GM19240 (cell line): Measurements from ENCODE around the gene FBXL17.
"Not testable (repeated sequence)": the region's sequence is repeated elsewhere in the genome, so short reads cannot be mapped to it uniquely, and the experiment has no call there.

Experiments
- DNase-seq: peaks from one replicate; pipeline ENCODE4 v3.0.0; 2011; ENCODE audit warnings: low spot score; ENCODE audit not compliant: insufficient read length

FBXL17 gene

DNA sequence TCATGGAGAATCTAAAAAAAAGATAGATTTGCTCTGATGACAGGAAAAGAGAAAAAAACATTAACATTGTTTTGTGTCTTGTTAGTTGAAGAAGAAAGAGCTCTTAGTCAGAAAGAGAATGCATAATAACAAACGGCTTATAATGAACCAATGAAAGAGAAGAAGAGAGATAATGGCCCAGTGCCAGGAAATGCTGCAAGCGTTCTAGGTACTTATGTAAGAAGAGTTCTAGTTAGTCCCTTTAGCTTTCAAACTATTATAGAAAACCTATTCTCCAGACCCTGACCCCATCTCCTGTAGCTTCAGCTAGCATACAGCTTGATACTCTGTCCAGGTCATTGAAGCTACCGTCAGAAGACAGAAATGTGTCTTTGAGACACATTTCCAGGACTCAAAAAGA, 70.2 kb downstream of the FBXL17 start:
- DNase-seq: no peak

DNA sequence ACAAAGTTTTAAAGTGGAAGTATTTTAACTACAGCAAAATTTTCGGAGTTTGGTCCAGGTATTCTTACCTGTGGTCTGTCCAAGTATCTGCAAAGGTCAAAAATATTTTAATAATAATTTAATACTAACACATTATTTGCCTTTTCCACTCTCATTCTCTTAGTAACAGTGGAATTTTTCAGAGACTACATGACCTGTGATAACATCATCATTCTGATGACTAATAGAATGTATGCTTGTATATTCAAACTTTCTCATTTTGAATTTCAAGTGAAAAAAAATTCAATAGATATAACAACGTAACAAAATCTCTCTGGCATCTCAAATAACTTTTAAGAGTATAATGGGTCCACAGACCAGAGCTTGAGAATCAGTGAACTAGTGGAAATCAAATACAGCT, 78.3 kb downstream of the FBXL17 start:
- no peak for DNase-seq

DNA sequence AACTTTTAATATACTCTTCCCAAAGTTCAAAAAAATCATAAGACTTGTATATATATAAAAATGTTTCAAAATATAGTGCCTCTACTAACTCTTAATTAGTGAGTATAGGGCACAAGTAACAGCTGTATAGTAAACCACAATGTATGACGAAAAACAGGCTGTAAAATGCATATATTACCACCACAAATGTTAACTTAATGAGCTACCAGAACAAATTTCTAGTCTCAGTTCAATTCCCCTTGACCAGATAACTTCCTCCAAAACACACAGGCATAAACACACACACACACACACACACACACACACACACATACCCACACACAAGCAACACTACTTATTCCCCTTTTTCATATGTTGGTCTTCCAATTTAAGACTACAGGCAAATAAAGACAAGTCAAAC, 78.8 kb downstream of the FBXL17 start:
- no peak for DNase-seq

DNA sequence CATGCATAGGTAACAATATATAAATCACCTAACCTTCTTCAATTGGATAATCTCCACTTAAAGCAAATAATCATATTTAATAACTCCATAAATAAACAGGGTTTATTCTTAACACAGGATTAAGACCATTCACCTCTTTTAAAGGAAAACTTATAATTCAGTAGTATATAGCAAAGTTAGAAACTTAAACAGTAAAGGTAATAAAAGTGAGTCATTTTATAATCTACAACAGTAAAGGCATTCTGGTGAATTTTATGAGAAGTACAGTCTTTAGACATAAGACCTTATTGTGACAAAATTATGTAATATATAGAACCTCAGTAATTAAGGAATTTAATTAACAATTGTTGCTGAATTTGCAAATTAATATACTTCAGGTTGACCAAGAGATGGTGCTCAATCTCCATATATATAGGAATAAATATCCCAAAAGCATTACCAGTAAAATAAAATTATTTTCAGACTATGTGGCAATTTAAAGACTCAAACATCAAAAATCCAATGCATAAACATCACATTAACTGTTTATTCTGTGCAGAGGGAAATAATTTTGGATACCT, 84.8 kb downstream of the FBXL17 start:
- no peak for DNase-seq

DNA sequence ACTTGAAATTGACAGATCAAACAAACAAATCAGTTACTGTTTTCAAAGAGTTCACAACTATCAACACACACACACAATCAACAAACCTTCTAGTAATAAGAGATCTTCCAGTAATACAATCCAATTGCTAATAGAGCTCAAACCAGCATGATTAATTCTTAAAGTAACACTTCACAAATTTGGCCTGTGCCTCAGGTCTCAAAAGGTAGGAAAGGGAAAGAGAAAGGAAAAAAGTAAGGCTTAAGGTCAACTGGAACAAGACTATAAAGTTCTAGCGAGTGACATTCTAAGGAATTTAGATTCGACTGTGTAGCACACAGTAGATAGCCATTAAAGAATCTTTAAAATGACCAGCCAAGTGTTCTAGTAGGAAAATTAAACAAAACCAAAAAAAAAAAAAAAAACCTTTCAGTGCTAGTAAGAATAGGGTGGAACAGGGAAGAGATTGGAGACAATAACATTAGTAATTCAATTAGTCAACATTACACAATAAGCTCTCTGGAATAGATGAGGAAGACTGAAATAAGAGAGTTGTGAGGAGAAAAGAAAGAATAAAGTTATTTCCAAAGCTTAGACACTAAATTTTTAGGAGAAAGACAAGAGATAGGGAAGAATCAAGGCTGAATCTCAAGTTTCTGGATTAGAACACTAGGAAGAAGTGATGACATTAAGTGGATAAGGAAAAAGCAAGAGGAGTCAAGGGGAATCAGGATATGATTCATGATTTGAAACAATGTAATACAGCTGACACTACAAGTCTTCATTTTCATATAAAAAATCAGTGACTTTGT, 86.1 kb downstream of the FBXL17 start:
- no peak for DNase-seq

DNA sequence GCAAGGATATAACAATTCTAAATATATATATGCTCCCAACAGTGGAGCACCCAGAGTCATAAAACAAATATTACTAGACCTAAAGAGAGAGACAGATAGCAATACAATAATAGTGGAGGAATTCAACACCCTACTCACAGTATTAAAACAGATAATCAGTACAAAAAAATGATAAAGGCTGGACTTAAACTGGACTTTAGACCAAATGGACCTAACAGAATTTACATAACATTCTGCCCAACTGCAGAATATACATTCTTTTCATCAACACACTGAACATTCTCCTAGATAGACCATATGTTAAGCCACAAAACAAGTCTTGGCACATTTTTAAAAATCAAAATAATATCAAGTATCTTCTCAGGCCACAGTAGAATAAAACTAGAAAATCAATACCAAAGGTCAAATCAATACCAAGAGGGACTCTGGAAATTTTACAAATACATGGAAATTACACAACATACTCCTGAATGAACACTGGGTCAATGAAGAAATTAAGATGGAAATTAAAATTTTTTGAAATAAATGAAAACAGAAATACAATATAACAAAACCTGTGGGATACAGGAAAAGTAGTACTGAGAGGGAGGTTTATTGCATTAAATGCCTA, 100.8 kb downstream of the FBXL17 start:
- DNase-seq: no peak

DNA sequence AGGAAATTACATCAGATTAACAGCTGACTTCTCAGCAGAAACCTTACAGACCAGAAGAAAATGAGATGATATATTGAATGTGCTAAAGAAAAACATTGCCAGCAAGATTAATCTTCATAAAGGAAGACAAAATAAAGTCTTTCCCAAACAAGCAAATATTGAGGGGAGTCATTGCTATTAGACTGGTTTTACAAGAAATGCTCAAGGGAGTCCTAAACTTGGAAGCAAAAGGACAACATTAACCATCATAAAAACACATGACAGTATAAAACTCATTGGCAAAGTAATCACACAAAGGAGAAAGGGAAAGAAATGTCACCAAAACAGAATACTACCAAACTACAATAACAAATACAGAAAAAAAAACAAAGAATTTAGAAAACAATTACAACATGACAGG, 101.7 kb downstream of the FBXL17 start:
- DNase-seq: no peak

DNA sequence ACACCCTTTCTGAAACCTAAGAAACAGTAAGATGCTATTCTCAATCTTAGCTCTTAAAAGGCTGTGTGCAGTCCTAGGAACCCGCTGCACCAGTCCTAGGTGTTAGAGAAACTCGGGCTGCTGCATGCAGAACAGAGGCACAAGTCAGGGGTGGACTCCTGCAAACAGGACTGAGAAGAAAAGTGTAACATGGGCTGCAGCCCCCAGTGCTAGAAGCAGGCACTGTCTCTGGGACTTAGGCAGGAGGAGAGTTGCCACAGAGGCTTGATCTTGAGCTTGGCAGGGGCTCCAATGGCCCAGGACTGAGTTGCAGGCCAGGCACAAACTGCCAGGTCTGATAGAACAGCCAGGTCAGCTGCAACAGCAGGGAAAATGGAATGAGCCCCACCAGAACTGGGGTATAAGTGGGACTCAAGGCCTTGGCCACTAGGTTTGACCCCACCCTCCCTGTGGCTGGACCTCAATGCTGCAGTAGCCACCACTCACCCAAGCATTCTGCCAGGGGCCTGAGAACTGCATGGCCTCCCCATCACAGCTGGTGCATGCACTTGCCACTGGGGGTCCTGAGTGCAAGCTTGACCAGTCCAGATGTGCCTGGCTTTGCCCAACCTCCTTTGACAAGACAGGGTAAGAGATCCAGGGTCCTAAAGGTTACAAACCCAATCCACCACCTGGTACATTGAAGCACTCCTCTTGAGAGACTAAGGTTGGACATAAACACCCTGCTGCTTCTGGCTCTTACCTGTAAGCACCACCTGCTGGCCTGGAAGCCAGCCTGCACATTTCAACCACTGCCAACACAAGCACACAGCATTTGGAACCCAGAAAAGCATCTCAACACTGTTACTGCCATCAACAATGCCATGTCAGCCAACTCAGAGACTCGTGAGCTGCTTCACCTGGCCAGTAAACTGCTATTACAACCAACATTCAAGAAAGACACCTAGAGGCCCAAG, 103.3 kb downstream of the FBXL17 start:
- DNase-seq: no peak

DNA sequence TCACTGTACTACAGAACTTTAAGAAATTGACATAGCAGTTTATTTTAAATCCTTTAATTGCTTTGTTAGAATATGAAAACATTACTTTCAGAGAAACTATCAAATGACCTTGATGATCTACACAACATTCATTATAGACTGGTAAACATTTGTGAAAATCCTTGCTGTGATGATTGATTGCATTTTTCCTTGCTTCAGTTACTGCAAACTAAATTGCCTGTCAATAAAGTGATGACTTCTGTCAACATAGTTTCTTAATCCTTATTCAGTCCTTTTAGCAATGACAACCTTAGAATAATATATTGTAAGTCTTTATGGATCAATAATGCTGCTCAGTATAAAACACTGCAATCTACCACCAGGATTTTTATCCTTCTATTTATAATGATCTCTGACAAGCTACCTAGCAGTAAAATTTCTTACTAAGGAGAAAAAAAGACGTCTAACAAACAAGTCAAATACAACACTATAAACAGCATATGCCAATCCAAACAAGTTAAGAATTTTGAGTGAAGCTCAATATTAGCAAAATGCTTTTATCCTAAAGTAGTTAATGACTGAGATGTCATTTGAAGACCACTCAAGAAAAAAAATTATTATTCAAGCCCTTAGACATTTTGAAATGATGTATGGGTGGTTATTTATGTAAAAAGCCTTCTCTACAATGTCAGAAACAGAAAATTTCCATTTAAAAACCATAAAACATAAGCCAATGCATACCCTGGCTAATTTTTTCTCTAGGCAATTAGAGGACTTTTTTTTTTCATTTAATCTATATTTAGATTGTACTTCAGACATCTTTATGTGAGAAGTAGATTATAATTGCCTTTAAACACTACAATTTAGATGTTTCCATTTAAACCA, 105.5 kb downstream of the FBXL17 start:
- DNase-seq: no peak

DNA sequence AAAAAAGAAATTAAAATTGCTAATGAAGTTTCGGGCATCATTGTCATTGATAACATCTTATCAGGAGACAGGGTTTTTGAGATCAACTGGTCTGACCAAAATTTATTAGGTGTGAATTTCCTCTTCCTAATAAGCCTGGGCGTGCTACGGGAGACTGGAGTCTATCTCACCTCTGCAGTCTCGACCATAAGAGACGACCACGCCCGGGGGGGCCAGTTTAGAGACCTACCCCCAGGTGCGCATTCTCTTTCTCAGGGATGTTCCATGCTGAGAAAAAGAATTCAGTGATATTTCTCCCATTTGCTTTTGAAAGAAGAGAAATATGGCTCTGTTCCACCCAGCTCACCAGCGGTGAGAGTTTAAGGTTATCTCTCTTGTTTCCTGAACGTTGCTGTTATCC, 107.8 kb downstream of the FBXL17 start:
- not testable (repeated sequence) for DNase-seq

DNA sequence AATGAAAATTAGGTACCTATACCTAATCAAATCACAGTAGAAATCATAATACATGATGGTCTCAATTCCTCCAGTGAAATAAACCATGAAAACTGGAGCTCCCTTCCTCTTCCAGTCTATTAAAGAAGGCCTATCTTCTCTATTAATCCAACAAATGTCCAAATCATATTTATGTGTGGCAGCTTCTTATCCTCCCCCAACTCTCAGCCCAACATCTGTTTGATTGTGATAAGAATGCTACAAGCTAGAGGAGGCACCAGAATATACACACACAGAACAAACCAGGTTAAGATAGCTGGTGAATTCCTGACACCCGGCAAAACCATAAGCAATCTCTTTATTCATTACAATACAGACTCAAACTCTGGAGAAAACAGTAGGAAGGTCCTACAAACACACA, 110.8 kb downstream of the FBXL17 start:
- no peak for DNase-seq

DNA sequence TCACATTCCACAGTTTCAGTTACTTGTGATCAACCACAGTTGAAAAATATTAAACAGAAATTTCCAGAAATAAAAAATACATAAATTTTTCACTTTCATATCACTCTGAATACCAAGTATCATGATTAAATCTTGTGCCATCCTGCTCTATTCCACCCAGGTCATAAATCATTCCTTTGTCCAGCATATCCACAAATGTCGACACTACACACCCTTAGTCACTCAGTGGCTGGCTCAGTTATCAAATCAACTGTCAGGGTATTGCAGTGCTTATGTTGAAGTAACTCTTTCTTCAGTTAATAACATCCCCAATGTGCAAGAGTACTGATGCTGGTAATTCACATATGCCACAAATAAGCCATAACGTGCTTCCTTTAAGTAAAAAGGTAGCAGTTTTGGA, 115.7 kb downstream of the FBXL17 start:
- DNase-seq: no peak

DNA sequence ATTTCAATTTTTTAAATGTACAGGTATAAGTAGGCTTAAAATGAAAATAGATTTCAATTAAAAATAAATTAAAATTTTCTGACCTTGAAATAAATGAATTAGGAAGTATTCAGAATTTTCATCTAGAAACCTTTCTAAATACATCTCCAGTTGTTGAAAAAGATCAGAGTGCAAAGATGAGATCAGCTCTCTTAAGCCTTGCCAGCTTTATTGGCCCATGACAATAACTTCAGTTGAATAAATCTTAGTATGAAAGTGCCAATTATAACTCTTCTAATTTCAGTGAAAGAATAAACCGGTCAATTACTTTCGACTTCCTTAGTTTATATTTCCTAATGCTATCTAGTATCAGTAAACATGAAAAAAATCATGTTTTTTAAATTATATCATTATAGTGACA, 117.4 kb downstream of the FBXL17 start:
- no peak for DNase-seq

DNA sequence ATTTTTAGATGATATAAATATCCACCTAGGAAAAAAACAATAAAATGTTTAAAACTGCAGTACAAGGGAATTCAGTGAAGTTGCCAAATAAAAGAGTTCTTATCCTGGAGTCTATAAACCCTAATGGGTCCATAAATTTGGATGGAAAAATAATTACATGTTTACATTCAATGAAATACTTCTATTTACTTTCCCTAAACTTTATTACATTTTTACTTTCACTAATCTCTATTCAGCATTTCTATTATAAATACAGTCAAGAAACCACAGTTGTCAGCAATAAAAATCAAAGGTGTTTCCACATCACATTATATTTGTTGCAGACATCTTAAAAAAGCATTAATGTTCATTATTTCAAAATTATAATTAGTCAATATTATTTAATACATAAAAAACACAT, 118.6 kb downstream of the FBXL17 start:
- DNase-seq: no peak

DNA sequence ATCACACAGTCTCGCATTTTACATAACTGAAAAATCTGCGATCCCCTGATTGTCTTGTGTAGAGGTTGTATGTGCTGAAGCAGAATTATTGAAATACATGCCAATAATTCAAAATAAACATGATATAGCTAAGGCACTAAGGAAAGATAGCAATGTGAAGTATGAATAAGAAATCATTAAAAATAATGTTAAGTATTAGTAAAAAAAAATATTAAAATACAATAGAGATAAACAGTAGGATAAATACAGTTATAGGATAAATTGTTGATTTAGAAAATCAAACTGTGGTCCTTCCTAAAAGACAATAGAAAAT, 121.1 kb downstream of the FBXL17 start:
- DNase-seq: no peak

DNA sequence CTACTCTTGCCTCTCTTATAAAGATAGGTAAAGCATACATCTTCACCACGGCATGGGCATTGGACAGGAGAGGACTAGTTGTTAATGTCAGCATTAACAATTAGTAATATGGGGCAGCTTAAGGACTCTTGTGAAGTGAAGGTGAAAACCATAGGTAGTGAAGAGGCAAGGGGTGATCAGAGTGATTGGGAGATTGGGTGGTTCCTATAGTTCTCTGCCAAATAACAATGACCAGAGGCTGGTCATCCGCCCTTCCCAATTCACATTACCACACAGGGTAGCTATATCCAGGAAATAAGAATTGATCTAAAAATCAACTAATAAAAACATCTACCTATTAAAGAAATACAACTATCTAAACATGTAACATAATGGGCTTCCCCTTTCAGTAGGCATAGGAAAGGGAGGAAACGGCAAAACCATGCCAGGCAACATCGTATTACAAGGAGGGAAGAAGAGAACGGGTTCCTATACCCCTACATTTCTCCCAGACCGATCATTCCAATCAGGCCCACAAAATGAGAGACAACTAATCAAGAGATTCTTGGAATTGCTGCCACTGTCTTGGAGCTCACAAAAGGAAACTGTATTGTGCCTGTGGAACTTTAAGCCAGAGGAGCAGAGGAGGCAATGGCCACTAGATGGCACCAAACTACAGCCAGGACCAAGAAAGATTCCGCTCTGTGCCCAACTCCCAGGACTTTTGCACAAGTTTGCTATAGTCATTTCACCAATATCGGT, 121.6 kb downstream of the FBXL17 start:
- DNase-seq: peak; percentile 3

DNA sequence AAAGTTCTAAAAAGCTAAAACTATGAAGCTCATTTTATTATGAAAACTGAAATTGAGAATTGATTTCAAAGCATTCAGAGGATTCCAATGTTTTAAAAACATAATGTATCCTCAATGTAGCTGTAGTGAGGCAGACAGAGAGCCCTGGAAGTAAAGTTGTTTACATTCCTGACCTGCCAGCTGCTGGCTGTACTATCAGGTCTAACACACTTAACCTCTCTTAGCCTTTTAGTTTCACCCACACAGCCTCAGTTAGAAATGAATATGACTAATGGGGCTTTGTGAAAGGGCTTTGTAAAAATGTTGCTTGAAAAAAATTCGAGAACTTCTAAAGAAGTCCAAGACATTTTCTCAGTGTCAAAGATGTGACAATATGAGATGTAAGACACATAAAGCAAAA, 122.6 kb downstream of the FBXL17 start:
- no peak for DNase-seq

DNA sequence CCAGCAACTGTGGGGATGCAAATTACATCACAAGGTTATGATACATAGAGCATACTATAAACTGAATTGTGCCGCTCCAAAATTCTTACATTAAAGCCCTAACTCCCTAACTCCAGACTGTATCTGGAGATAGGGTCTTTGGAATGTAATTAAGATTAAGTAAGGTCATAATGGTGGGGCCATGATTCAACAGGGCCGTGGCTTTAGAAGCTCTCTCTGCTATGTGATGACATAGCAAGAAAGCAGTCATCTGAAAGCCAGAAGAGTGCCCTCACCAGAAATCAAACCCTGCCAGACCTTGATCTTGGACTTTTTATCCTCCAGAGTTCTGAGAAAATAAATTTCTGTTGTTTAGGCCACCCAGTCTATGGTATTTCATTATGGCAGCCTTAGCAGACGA, 123.9 kb downstream of the FBXL17 start:
- no peak for DNase-seq

DNA sequence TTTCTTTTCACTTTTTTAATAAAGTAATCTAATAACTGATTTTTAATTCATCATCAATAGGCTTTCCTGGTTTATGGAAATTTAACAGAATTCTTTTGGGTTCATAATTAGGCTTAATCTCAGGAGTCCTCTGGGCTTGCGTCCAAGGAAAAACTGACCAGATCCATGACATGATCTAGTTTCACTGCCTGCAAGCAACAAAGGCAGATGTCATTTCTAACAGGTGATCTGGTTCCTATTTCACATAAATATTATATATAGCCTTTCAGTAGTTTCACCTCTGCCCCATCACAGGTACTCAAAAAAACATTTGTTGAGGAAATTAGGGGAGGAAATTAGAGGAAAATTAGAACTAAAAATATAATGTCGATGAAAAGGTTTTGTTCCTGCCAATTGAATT, 126.4 kb downstream of the FBXL17 start:
- DNase-seq: no peak

DNA sequence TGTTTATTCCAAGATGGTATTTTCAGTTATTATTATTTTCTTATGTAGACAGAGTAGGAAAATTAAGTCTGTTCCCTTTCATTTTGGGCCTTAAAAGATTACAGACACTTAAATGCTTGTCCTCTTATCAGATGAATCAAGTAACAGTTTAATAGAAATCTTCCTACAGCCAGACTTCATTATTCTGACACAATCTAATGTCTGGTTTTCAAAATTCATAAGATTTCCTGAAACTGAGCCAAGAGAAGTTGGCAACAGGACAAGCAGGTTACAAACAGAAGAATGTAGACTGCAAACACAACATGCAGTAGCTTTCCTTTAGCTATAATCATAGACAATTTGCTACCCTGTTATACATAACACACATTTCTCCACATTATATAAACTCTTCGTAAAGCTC, 130.5 kb downstream of the FBXL17 start:
- DNase-seq: no peak
